Measurements from ENCODE around the gene TOMM22.

- TF ChIP-seq, protein P1, sequence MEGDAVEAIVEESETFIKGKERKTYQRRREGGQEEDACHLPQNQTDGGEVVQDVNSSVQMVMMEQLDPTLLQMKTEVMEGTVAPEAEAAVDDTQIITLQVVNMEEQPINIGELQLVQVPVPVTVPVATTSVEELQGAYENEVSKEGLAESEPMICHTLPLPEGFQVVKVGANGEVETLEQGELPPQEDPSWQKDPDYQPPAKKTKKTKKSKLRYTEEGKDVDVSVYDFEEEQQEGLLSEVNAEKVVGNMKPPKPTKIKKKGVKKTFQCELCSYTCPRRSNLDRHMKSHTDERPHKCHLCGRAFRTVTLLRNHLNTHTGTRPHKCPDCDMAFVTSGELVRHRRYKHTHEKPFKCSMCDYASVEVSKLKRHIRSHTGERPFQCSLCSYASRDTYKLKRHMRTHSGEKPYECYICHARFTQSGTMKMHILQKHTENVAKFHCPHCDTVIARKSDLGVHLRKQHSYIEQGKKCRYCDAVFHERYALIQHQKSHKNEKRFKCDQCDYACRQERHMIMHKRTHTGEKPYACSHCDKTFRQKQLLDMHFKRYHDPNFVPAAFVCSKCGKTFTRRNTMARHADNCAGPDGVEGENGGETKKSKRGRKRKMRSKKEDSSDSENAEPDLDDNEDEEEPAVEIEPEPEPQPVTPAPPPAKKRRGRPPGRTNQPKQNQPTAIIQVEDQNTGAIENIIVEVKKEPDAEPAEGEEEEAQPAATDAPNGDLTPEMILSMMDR (IDR thresholded peaks at IDR 0.05): no peak
- no peak for TF ChIP-seq POLR2A (IDR thresholded peaks at IDR 0.05)
Measured at GRCh38 chr22:38638728-38639127, 43.0 kb upstream of the TOMM22 start.
